CD4-positive, alpha-beta T cell treated with Interleukin-15 for 1 hour (primary cell): ENCODE data around the gene ATRN.
"Not testable (repeated sequence)": the region's sequence is repeated elsewhere in the genome, so short reads cannot be mapped to it uniquely, and the experiment has no call there.

ENCODE experiments used
- DNase-seq: peaks from one replicate; pipeline ENCODE4 v3.0.0-alpha.2; 2020

Gene ATRN

DNA sequence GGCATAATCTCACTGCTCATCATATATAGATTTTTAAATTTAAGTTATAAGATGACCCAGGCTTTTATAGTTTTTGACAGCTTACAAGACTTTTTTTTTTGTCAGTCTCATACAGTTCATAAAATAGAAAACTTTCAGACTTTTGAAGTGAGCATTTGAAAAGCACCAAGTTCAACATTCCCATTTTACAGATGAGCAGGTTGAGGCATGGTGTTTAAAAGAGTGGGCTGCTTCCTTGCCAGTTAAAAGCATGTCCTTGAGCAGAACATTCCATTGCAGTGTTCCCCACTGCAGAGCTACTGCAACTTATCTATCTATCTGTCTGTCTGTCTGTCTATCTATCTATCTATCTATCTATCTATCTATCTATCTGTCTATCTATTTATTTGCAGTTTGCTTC lies 105.5 kb downstream of the ATRN start:
- no peak for DNase-seq

DNA sequence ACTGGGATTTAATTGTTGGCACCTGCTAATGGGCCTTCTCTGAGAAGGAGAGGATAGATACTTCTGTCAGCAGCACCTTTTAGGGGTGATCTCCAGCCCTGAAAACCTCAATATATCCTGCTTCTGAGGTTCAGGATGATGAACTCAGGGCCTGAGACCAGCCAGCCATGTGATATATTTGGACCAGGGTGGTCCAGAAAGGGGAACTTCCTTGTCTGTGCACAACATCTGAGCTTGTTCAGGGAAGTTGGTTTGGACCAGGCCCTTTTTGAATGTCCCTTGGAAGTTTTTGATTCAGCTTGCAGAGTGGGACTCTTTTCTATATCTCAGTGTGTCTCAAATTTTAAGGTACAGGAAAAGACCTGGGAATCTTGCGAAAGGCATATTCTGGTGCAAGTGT lies 106.5 kb downstream of the ATRN start:
- DNase-seq = no peak

DNA sequence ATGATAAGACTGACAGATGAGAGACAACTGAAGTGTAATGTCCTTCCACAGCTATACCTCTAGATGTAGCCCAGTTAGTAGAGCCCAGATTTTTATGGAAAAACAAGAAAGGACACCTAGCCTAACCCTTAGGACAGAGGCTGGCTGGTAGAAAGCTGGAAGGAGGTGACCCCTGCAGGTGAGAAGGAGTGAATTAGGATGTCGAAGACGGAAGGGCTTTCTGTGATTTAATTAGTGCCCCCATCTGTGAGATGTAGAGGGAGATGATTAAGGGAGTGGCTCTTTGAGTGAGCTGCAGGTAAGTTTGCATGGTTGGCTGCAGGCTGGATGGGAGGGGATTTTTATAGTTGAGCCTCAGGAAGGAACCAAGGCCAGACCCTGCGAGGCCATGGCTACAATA lies 109.6 kb downstream of the ATRN start:
- no peak for DNase-seq

- DNase-seq = no peak
These were observed 112.9 kb downstream of the ATRN start for GRCh38 chr20:3583765-3584164.

GRCh38 chr20:3586093-3586492 lies 115.3 kb downstream of the ATRN start:
- no peak for DNase-seq

- no peak for DNase-seq
These were observed 119.3 kb downstream of the ATRN start for GRCh38 chr20:3590164-3590563.

GRCh38 chr20:3592931-3593330 lies 122.1 kb downstream of the ATRN start:
- no peak for DNase-seq

GRCh38 chr20:3595541-3595940 lies 124.7 kb downstream of the ATRN start:
- DNase-seq = no peak

DNA sequence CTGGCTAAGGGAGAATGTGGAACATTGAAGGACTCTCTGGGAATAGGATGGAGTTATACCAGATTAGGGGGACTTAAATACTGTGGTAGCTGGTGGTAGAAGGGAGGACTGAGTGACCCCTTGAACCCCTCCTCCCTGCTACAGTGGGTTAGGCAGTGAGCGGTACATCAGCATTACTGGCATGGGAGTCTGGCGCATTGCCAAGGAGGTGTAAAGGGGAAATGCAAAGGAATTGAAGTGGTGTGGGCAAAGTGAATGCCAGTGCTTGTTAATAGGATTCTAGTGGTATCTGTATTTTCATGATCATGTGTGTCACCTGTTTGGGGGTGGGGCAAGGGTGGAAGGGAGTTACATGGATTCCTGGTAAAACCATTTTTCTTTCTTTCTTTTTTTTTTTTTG lies 132.3 kb downstream of the ATRN start:
- no peak for DNase-seq

DNA sequence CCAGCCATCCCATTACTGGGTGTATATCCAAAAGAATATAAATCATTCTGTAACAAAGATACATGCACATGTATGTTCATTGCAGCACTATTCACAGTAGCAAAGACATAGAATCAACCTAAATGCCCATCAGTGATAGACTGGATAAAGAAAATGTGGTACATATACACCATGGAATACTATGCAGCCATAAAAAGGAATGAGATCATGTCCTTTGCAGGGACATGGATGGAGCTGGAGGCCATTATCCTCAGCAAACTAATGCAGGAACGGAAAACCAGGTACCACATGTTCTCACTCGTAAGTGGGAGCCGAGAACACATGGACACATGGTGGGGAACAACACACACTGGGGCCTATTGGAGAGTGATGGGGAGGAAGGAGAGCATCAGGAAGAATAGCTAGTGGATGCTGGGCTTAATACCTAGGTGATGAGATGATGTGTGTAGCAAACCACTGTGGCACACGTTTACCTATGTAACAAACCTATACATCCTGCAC lies 134.6 kb downstream of the ATRN start:
- not testable (repeated sequence) for DNase-seq

GRCh38 chr20:3606021-3606420 lies 135.2 kb downstream of the ATRN start:
- no peak for DNase-seq

DNA sequence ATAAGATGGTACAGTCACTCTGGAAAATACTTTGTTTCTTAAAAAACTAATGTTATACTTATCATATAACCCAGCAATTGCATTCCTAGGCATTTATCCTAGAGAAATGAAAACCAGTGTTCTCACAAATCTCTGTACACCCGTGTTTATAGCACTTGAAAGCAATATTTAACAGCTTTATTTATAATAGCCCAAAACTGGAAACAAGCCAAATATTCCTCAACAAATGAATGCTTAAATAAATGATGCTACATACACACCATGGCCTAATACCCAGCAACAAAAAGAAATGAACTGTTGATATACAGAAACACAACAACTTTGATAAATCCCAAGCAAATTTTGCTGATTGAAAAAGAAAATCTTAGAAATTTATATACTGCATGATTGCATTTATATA lies 141.1 kb downstream of the ATRN start:
- DNase-seq = no peak

DNA sequence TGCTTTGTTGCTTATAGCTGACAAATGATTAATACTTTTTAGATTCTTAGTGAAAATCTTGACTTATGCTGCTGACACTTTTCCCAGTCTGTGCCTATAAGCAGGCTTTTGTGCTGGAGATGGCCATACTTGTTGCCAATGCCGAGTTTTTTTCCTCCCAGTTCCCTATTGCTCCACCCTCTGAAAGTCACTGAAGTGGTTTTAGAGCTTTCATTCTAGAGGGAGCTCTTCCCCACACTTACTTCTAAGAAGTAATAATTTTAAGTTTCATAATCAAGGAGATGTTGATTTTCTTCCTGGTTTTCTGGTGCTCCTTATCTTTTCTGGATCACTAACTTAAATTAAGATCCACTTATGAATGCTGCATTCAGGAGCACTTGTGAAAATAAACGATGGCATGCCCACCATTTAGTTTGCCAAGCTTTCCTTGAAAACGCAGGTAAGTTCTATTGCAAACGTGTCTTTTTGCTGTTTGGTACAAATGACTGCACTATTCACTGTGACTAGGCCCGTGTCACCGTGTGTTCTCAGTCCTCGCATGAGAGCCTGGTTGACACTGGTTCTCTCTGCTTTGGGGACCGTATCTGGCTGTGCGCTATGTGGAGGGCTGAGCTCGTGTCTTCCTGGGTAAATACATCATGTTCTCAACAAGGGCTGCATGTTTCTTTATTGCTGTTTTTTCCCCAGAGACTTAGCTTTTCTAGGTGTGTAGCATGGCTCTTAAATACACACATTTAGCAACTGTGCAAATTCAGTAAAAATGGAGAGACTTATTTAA lies 142.2 kb downstream of the ATRN start:
- no peak for DNase-seq

GRCh38 chr20:3613821-3614440 lies 143.1 kb downstream of the ATRN start:
- DNase-seq = no peak

DNA sequence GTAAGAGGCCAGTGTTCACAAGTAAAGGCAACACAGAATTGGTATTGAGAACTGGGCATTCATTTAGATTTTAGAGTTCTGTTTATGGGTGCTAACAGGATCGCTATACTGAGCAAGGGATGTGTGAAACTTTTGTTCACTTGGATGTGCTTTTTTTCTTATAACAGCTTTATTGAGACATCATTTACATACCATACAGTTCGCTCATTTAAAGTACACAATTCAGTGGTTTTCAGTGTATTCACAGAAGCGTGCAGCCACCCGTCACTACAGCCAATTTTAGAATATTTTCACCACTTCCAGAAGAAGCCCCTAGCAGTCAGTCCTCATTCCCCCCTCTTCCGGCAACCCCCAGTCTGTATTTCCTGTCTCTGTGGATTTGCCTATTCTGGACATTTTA lies 143.6 kb downstream of the ATRN start:
- DNase-seq = no peak

- not testable (repeated sequence) for DNase-seq
These were observed 144.5 kb downstream of the ATRN start for GRCh38 chr20:3615171-3615840.

GRCh38 chr20:3616250-3616649 lies 145.4 kb downstream of the ATRN start:
- DNase-seq = no peak

DNA sequence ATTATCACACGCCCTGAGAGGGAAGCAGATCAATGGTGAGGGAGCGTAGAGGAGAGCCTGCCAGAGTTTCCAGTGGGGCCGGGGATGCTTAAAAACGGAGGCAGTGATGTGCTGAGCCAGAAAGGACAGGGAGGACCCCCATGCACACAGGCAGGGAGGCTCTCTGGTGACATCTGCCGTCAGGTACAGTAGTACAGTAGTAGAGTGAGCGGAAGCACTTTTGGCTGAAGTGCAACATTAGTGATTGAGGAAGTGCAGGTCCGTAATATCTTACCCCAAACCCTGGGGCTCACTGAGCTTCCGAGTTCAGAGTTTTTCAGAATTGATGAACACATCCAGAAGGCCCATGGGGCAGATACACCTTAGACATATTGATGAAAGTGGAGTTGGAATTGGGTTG lies 150.3 kb downstream of the ATRN start:
- DNase-seq = no peak

GRCh38 chr20:3622406-3622805 lies 151.6 kb downstream of the ATRN start:
- no peak for DNase-seq

- DNase-seq = no peak
These were observed 156.7 kb downstream of the ATRN start for GRCh38 chr20:3627476-3627875.

- no peak for DNase-seq
These were observed 157.9 kb downstream of the ATRN start for GRCh38 chr20:3628502-3629314.

DNA sequence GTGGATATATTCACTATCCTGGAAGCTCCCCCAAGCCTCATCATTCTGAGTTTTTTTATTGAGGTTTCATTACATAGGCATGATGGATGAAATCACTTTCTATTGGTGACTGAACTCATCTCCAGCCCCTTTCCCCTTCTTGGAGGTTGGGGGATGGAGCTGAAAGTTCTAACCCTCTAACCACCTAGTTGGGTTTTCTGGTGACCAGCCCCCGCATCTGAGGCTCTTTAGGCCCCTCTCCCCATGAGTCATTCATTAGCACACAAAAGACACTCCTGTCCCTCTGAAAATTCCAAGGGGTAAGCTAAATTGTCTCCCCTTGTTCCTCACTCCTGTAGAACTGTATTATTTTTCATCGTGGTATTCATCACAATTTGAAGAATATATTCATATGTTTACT lies 159.1 kb downstream of the ATRN start:
- DNase-seq = no peak

DNA sequence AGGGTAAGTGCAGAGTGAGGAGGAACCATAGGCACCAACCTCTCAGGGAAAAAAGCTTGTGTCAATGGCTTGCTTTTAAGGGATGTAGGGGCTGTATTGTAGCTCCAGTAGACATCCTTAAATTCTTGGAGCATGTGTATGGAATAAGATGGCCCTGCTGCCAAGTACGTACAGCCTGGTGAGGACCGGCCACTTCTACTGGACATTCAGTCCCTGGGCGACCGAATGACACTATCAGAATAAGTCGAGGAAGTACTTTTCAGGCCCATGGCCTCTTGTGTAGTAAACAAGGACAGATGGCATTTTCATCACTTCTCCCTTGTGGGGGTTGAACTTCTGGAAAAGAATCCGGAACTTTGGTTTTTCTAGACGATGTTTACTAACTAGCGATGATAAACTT lies 159.6 kb downstream of the ATRN start:
- no peak for DNase-seq
